Measurements from ENCODE around the gene CTNNA1. TPM values are rescaled to one million over a fixed set of nuclear protein-coding genes. Genes with fewer than 3 reads are reported as not detected.
A peak's percentile ranks its signal among the peaks of the same experiment; 100 is the strongest.

The CTNNA1 gene
- total RNA-seq, 1 donor from 2014 or later: 282 TPM

- Mint-ChIP-seq H3K4me3 (no peak overlapping the region), H3K36me3 (ENCODE audit: low read depth) (peaks cover 26% of the 10 kb centered on the region), H3K27ac (ENCODE audit: unreplicated experiment) (no peak overlapping the region), H3K27me3 (ENCODE audit: low read depth) (no peaks in the 10 kb centered on the region), H3K9me3 (peaks cover 7% of the 10 kb centered on the region), H3K4me1 (peaks cover 10% of the 10 kb centered on the region)
- DNase-seq (ENCODE audit: low read depth, low spot score): no peak
- no peak for TF ChIP-seq CTCF (conservative IDR thresholded peaks at IDR 0.05)
Measured at GRCh38 chr5:138778234-138778633, 25.0 kb downstream of the CTNNA1 start.

- no peaks in the 10 kb centered on the region for H3K4me1 Mint-ChIP-seq
- H3K27me3 Mint-ChIP-seq (ENCODE audit: low read depth): no peaks in the 10 kb centered on the region
- H3K4me3 Mint-ChIP-seq: no peak overlapping the region
- H3K36me3 Mint-ChIP-seq (ENCODE audit: low read depth): peaks cover 9% of the 10 kb centered on the region
- H3K27ac Mint-ChIP-seq (ENCODE audit: unreplicated experiment): no peak overlapping the region
- DNase-seq (ENCODE audit: low read depth, low spot score): no peak
- H3K9me3 Mint-ChIP-seq: no peaks in the 10 kb centered on the region
- TF ChIP-seq CTCF (conservative IDR thresholded peaks at IDR 0.05): no peak
Measured at GRCh38 chr5:138783976-138784375, 30.8 kb downstream of the CTNNA1 start.

- Mint-ChIP-seq H3K27ac (ENCODE audit: unreplicated experiment) (no peak overlapping the region), H3K27me3 (ENCODE audit: low read depth) (no peaks in the 10 kb centered on the region), H3K4me3 (no peak overlapping the region), H3K36me3 (ENCODE audit: low read depth) (peaks cover 9% of the 10 kb centered on the region), H3K4me1 (peaks cover under 1% of the 10 kb centered on the region), H3K9me3 (no peaks in the 10 kb centered on the region)
- no peak for DNase-seq (ENCODE audit: low read depth, low spot score)
- no peak for TF ChIP-seq CTCF (conservative IDR thresholded peaks at IDR 0.05)
Measured at GRCh38 chr5:138784590-138784989, 31.4 kb downstream of the CTNNA1 start.

- Mint-ChIP-seq H3K4me3 (no peak overlapping the region), H3K27me3 (ENCODE audit: low read depth) (no peaks in the 10 kb centered on the region), H3K9me3 (no peaks in the 10 kb centered on the region), H3K4me1 (peaks cover 39% of the 10 kb centered on the region), H3K27ac (ENCODE audit: unreplicated experiment) (no peak overlapping the region), H3K36me3 (ENCODE audit: low read depth) (no peaks in the 10 kb centered on the region)
- DNase-seq (ENCODE audit: low read depth, low spot score): no peak
- TF ChIP-seq CTCF (conservative IDR thresholded peaks at IDR 0.05): peak; percentile 70
Measured at GRCh38 chr5:138789771-138790242, 36.6 kb downstream of the CTNNA1 start.

- no peak for TF ChIP-seq CTCF (conservative IDR thresholded peaks at IDR 0.05)
- peaks cover 1% of the 10 kb centered on the region for H3K36me3 Mint-ChIP-seq (ENCODE audit: low read depth)
- H3K4me3 Mint-ChIP-seq: no peak overlapping the region
- DNase-seq (ENCODE audit: low read depth, low spot score): no peak
- peaks cover 39% of the 10 kb centered on the region for H3K4me1 Mint-ChIP-seq
- no peaks in the 10 kb centered on the region for H3K27me3 Mint-ChIP-seq (ENCODE audit: low read depth)
- no peak overlapping the region for H3K27ac Mint-ChIP-seq (ENCODE audit: unreplicated experiment)
- no peaks in the 10 kb centered on the region for H3K9me3 Mint-ChIP-seq
Measured at GRCh38 chr5:138790684-138791083, 37.5 kb downstream of the CTNNA1 start.
